Loucy (cell line): ENCODE measurements around the gene GALR2.

Source experiments
- EZH2phosphoT487 ChIP-seq: fragments of 200-600 bp; IDR thresholded peaks from 2 replicates; pipeline ENCODE4 v1.6.1; 2018; ENCODE audit warnings: antibody characterized with exemption, mild to moderate bottlenecking, moderate library complexity, borderline replicate concordance
- TF ChIP-seq, protein P1 (sequence below): fragments of 200-600 bp; sonication (generic); conservative IDR thresholded peaks from 2 replicates; pipeline ENCODE4 v1.5.1; 2014; ENCODE audit warnings: mild to moderate bottlenecking, antibody characterized with exemption, low read length

- TF ChIP-seq, protein P1, sequence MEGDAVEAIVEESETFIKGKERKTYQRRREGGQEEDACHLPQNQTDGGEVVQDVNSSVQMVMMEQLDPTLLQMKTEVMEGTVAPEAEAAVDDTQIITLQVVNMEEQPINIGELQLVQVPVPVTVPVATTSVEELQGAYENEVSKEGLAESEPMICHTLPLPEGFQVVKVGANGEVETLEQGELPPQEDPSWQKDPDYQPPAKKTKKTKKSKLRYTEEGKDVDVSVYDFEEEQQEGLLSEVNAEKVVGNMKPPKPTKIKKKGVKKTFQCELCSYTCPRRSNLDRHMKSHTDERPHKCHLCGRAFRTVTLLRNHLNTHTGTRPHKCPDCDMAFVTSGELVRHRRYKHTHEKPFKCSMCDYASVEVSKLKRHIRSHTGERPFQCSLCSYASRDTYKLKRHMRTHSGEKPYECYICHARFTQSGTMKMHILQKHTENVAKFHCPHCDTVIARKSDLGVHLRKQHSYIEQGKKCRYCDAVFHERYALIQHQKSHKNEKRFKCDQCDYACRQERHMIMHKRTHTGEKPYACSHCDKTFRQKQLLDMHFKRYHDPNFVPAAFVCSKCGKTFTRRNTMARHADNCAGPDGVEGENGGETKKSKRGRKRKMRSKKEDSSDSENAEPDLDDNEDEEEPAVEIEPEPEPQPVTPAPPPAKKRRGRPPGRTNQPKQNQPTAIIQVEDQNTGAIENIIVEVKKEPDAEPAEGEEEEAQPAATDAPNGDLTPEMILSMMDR: no peak
- TF ChIP-seq EZH2phosphoT487: no peak
Observed at GRCh38 chr17:76094046-76094445, 19.5 kb downstream of the GALR2 start.
